Measurements from ENCODE around the gene CASP6. TPM values are rescaled to one million over a fixed set of nuclear protein-coding genes. Genes with fewer than 3 reads are reported as not detected.

Gene CASP6
- total and polyA plus RNA-seq, 2 of the 8 experiments (the other 6 are each of a cell fraction or from before 2014, with no cell fraction given) = 29.5 to 35.1 TPM

GRCh38 chr4:109729718-109730618, 26.7 kb upstream of the CASP6 start, which contains the start of gene PLA2G12A (continued):
- TF ChIP-seq KDM4A (IDR thresholded peaks at IDR 0.05; ENCODE audit: low read depth, low read length, severe bottlenecking) (peak; percentile 67), CBX5 (IDR thresholded peaks at IDR 0.05; ENCODE audit: low read depth, low read length) (no peak), HDAC6 (IDR thresholded peaks at IDR 0.05; ENCODE audit: low read depth, low read length) (no peak), POLR2A (IDR thresholded peaks at IDR 0.05; ENCODE audit: control extremely low read depth in 1 of 2, low read depth in 2 of 2, low read length in 2 of 2) (peak; percentile 44 to 66; a peak in 2 of 3 replicates), CREB1 (IDR thresholded peaks at IDR 0.05) (peak; percentile 11), NRF1 (IDR thresholded peaks at IDR 0.05; ENCODE audit: low read depth, low read length) (peak; percentile 73), CBX8 (IDR thresholded peaks at IDR 0.05; ENCODE audit: borderline replicate concordance, low read depth, low read length) (no peak), TEAD4 (IDR thresholded peaks at IDR 0.05; ENCODE audit: low read depth, low read length) (no peak), BRCA1 (IDR thresholded peaks at IDR 0.05; ENCODE audit: low read depth, low read length) (no peak), USF2 (IDR thresholded peaks at IDR 0.05; ENCODE audit: low read length) (peak; percentile 51; the same call in 1 of the 2 replicates), EZH2 (IDR thresholded peaks at IDR 0.05; ENCODE audit: low read depth, low read length, severe bottlenecking) (no peak), ASH2L (IDR thresholded peaks at IDR 0.05; ENCODE audit: low read length) (peak; percentile 77)
